A673 (cell line): Measurements from ENCODE around the gene PHACTR3. TPM values are rescaled to one million over a fixed set of nuclear protein-coding genes. Genes with fewer than 3 reads are reported as not detected.

ENCODE experiments used
- BruUV-seq: library from RNA; stranded (reverse); fragments of 400-500 nt; replicated peaks from 2 replicates; lab custom pipeline; 2021; lab: Mats Ljungman, UMichigan
- CTCF ChIA-PET: fragments of 300-600 bp; sonication (Branson Sonifier 250); formaldehyde crosslinking; loops from one replicate; lab custom pipeline; 2022; ENCODE audit warnings: antibody characterized with exemption; lab: Charles Lee
- POLR2A ChIA-PET: fragments of 300-600 bp; sonication (Branson Sonifier 250); formaldehyde crosslinking; loops from one replicate; lab custom pipeline; 2022; ENCODE audit warnings: antibody characterized with exemption; ENCODE audit not compliant: low non-redundant PET; lab: Charles Lee
- DNase-seq: peaks from one replicate; pipeline ENCODE4 v3.0.0-alpha.2; 2015; ENCODE audit warnings: low spot score
- H3K27ac ChIP-seq: fragments of 200-600 bp; sonication (generic); 2 replicates; pipeline ENCODE4 v1.5.1; 2016; ENCODE audit warnings: mixed run types, low read depth, mild to moderate bottlenecking, mixed read lengths, antibody characterized with exemption, low read length; ENCODE audit not compliant: poor library complexity, severe bottlenecking
- H3K27me3 ChIP-seq: fragments of 200-600 bp; sonication (generic); replicated peaks from 2 replicates; pipeline ENCODE4 v1.6.1; 2017; ENCODE audit warnings: mixed run types, low read depth, mild to moderate bottlenecking, mixed read lengths, antibody characterized with exemption, low read length; ENCODE audit not compliant: insufficient read depth, poor library complexity
- H3K36me3 ChIP-seq: fragments of 200-600 bp; sonication (generic); 2 replicates; pipeline ENCODE4 v1.6.1; 2016; ENCODE audit warnings: mixed run types, mild to moderate bottlenecking, mixed read lengths, antibody characterized with exemption, low read length; ENCODE audit not compliant: insufficient read depth, poor library complexity, severe bottlenecking
- H3K4me1 ChIP-seq: fragments of 200-600 bp; sonication (generic); 2 replicates; pipeline ENCODE4 v1.6.1; 2017; ENCODE audit warnings: mixed run types, mild to moderate bottlenecking, mixed read lengths, antibody characterized with exemption, low read length; ENCODE audit not compliant: insufficient read depth, poor library complexity, severe bottlenecking
- H3K4me3 ChIP-seq: fragments of 200-600 bp; sonication (generic); 2 replicates; pipeline ENCODE4 v1.5.1; 2016; ENCODE audit warnings: low read depth, mixed run types, mild to moderate bottlenecking, mixed read lengths, low read length; ENCODE audit not compliant: poor library complexity, severe bottlenecking
- H3K9me3 ChIP-seq: fragments of 200-600 bp; sonication (generic); 2 replicates; pipeline ENCODE4 v1.6.1; 2016; ENCODE audit warnings: mixed run types, low read depth, mild to moderate bottlenecking, mixed read lengths, antibody characterized with exemption, low read length; ENCODE audit not compliant: poor library complexity, severe bottlenecking
- CTCF ChIP-seq: fragments of 300-800, 200-600 bp; sonication (generic); conservative IDR thresholded peaks from 2 replicates; pipeline ENCODE4 v1.5.1; 2017; ENCODE audit warnings: low read depth, mild to moderate bottlenecking, antibody characterized with exemption, low read length, moderate library complexity, mixed read lengths
- EZH2 ChIP-seq: fragments of 200-600 bp; sonication (generic); IDR thresholded peaks from 2 replicates; pipeline ENCODE4 v1.6.1; 2017; ENCODE audit warnings: borderline replicate concordance, low read depth, mild to moderate bottlenecking, mixed read lengths, antibody characterized with exemption, low read length; ENCODE audit not compliant: poor library complexity, severe bottlenecking
- intact Hi-C: fragments of 100-400 bp; cut with micrococcal nuclease; formaldehyde crosslinking; loops from one replicate; pipeline ENCODE4 v1.10.0; 2022; ENCODE audit not compliant: unreplicated experiment
- total RNA-seq: library from RNA; stranded (reverse); gene quantifications from 2 replicates; pipeline ENCODE4 v1.2.3, GENCODE V29; 2021

The PHACTR3 gene
- total RNA-seq, 1 experiment from 2014 or later: 0.17 TPM

GRCh38 chr20:59753836-59754235, 149.5 kb downstream of the PHACTR3 start:
- Histone ChIP-seq H3K36me3 (no peaks in the 10 kb centered on the region), H3K9me3 (no peaks in the 10 kb centered on the region), H3K27ac (no peak overlapping the region), H3K4me1 (no peaks in the 10 kb centered on the region), H3K4me3 (no peak overlapping the region), H3K27me3 (peaks cover 48% of the 10 kb centered on the region)
- ChIA-PET POLR2A (no interaction called here), CTCF (no interaction called here)
- TF ChIP-seq CTCF (no peak), EZH2 (no peak)
- no peak for DNase-seq
- intact Hi-C loops: no loop called here
- BruUV-seq: no TSS peak

- no peak for DNase-seq
- Histone ChIP-seq H3K27ac (no peak overlapping the region), H3K4me1 (no peaks in the 10 kb centered on the region), H3K9me3 (no peaks in the 10 kb centered on the region), H3K4me3 (no peak overlapping the region), H3K27me3 (peaks cover 41% of the 10 kb centered on the region), H3K36me3 (no peaks in the 10 kb centered on the region)
- CTCF ChIA-PET: no interaction called here
- POLR2A ChIA-PET: no interaction called here
- TF ChIP-seq EZH2: no peak
- TF ChIP-seq CTCF: no peak
- intact Hi-C loops: no loop called here
- no TSS peak for BruUV-seq
These were observed 150.2 kb downstream of the PHACTR3 start for GRCh38 chr20:59754551-59754950.

GRCh38 chr20:59756241-59756640, 151.9 kb downstream of the PHACTR3 start:
- no peaks in the 10 kb centered on the region for H3K4me1 ChIP-seq
- no peak overlapping the region for H3K4me3 ChIP-seq
- H3K9me3 ChIP-seq: no peaks in the 10 kb centered on the region
- ChIA-PET CTCF (no interaction called here), POLR2A (no interaction called here)
- TF ChIP-seq EZH2: no peak
- no peak for TF ChIP-seq CTCF
- intact Hi-C loops: no loop called here
- DNase-seq: no peak
- no TSS peak for BruUV-seq
- no peaks in the 10 kb centered on the region for H3K36me3 ChIP-seq
- peaks cover 26% of the 10 kb centered on the region for H3K27me3 ChIP-seq
- H3K27ac ChIP-seq: no peak overlapping the region
